Colonic mucosa (tissue), 4 donors: ENCODE measurements around the gene GRK5. TPM values are rescaled to one million over a fixed set of nuclear protein-coding genes. Genes with fewer than 3 reads are reported as not detected.

Source experiments
- DNase-seq: peaks from one replicate; pipeline ENCODE4 v3.0.0-alpha.2; 2020
- H3K27ac ChIP-seq: fragments of 200-600 bp; one replicate; pipeline ENCODE4 v1.8.0; 2021
- H3K27me3 ChIP-seq: fragments of 200-600 bp; one replicate; pipeline ENCODE4 v1.8.0; 2021
- H3K36me3 ChIP-seq: fragments of 200-600 bp; one replicate; pipeline ENCODE4 v1.8.0; 2021
- H3K4me1 ChIP-seq: fragments of 200-600 bp; one replicate; pipeline ENCODE4 v1.8.0; 2021; ENCODE audit warnings: mild to moderate bottlenecking
- H3K4me3 ChIP-seq: fragments of 200-600 bp; one replicate; pipeline ENCODE4 v1.8.0; 2021
- H3K9ac ChIP-seq, 2 donors: one replicate each; pipeline ENCODE4 v1.7.0; 2013; ENCODE audit warnings: control low read depth in 2 of 2, low read depth in 2 of 2, low read length in 2 of 2
- H3K9me3 ChIP-seq: fragments of 200-600 bp; one replicate; pipeline ENCODE4 v1.8.0; 2021
- intact Hi-C: fragments of 100-400 bp; cut with DNase I; formaldehyde crosslinking; loops from one replicate; pipeline ENCODE4 v1.14.1; 2022
- total RNA-seq, 2 donors: library from RNA; stranded (reverse); fragmentation: NEBNext Ultra II Directional in 1 of 2; extraction: Animal tissue kit (Norgen Biotek cat#: 25700) in 1 of 2; gene quantifications; one replicate each; pipeline ENCODE4 v1.2.1, GENCODE V29; 2021
- TF ChIP-seq, protein P1 (sequence below): fragments of 200-600 bp; IDR thresholded peaks from one replicate; pipeline ENCODE4 v1.8.0; 2022; ENCODE audit warnings: antibody characterized with exemption, mild to moderate bottlenecking
- donor health status: healthy.
- donor health status: DM: no; HTN: no; CAD: no.
- donor health status: DM: no; HTN: no; CAD: no.

Gene GRK5
- total RNA-seq, 2 donors from 2014 or later: 4.6 to 12.7 TPM

DNA sequence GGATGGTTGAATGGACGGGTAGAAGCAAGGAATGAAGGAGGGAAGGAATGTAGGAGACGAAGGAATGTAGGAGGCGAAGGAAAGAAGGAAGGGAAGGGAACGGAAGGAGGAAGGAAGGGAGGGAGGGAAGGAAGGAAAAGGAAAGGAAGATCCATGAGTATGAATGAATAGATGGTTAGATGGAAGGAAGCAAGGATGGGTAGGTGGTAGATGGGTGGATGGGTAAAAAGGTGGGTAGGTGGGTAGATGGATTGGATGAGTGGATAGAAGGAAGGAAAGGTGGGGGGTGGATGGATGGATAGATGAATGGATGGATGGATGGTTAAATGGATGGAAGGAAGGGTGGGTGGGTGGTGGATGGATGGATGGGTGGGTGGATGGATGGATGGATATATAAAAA lies 257.7 kb downstream of the GRK5 start:
- TF ChIP-seq, protein P1, sequence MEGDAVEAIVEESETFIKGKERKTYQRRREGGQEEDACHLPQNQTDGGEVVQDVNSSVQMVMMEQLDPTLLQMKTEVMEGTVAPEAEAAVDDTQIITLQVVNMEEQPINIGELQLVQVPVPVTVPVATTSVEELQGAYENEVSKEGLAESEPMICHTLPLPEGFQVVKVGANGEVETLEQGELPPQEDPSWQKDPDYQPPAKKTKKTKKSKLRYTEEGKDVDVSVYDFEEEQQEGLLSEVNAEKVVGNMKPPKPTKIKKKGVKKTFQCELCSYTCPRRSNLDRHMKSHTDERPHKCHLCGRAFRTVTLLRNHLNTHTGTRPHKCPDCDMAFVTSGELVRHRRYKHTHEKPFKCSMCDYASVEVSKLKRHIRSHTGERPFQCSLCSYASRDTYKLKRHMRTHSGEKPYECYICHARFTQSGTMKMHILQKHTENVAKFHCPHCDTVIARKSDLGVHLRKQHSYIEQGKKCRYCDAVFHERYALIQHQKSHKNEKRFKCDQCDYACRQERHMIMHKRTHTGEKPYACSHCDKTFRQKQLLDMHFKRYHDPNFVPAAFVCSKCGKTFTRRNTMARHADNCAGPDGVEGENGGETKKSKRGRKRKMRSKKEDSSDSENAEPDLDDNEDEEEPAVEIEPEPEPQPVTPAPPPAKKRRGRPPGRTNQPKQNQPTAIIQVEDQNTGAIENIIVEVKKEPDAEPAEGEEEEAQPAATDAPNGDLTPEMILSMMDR: no peak
- intact Hi-C loops: no loop called here
- H3K27ac ChIP-seq: no peak overlapping the region
- no peaks in the 10 kb centered on the region for H3K27me3 ChIP-seq
- H3K9ac ChIP-seq: no peak overlapping the region
- DNase-seq: no peak
- no peaks in the 10 kb centered on the region for H3K9me3 ChIP-seq
- no peak overlapping the region for H3K4me3 ChIP-seq
- no peaks in the 10 kb centered on the region for H3K36me3 ChIP-seq
- no peaks in the 10 kb centered on the region for H3K4me1 ChIP-seq

GRCh38 chr10:119466076-119466475 lies 258.7 kb downstream of the GRK5 start:
- Histone ChIP-seq H3K27ac (no peak overlapping the region), H3K27me3 (no peaks in the 10 kb centered on the region), H3K36me3 (no peaks in the 10 kb centered on the region), H3K4me3 (no peak overlapping the region), H3K9me3 (no peaks in the 10 kb centered on the region), H3K9ac (no peak overlapping the region), H3K4me1 (no peaks in the 10 kb centered on the region)
- intact Hi-C loops: no loop called here
- no peak for DNase-seq
- TF ChIP-seq, protein P1: no peak

DNA sequence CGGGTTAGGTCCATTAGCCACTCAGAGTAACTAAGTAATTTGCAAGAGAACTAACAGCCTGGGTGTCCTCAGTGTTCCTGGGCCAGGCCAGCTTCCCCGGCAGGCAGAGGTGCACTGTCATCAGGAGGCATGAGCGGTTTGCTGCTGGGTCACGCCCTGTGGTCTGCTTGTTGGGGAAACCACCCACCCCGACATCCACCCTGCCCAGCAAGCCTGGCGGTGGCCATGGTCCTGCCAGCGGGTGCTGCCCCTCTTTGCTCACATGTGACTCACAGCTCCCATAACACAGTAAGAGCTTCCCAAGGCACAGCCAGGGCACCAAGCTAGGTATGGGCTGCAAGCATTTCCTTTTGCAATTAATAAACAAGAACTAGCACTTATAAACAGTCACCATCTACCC lies 259.3 kb downstream of the GRK5 start:
- no peaks in the 10 kb centered on the region for H3K36me3 ChIP-seq
- no peaks in the 10 kb centered on the region for H3K4me1 ChIP-seq
- no peak overlapping the region for H3K4me3 ChIP-seq
- H3K27me3 ChIP-seq: no peaks in the 10 kb centered on the region
- H3K9me3 ChIP-seq: no peaks in the 10 kb centered on the region
- TF ChIP-seq, protein P1: no peak
- intact Hi-C loops: no loop called here
- H3K27ac ChIP-seq: no peak overlapping the region
- no peak overlapping the region for H3K9ac ChIP-seq
- DNase-seq: no peak

DNA sequence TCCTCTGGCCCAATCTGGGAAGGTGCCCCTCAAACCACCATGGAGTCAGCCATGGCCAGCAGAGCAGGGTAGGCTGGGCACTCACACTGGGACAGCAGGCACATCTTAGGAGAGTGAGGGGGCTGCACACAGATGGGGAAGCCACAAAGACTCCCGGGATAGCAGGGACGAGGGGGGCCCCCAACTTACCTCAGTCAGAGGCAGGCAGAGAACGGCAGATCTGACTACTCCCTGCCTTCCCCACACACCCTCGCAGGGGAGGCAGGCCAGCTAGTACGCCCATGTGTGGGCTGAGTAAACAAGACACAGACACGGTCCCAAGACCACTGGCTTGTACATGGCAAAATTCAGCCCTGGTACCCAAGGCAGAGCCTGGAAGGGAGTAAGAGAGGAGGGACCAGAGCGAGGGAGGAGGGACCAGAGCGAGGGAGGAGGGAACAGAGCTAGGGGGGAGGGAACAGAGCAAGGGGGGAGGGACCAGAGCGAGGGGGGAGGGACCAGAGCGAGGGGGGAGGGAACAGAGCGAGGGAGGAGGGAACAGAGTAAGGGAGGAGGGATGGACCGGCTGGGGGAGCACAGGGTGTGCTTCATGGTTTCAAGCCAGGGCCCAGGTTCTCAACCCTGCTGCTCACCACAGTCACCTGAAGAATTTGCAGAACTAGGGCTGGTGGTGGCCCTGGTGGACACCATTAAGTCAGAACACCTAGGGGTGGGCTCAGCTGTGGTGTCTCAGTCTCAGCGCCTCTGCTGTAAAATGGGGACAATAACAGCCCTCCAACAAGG lies 261.4 kb downstream of the GRK5 start:
- no peak for DNase-seq
- intact Hi-C loops: no loop called here
- H3K27ac ChIP-seq: no peak overlapping the region
- TF ChIP-seq, protein P1: no peak
- no peaks in the 10 kb centered on the region for H3K27me3 ChIP-seq
- H3K4me3 ChIP-seq: no peak overlapping the region
- H3K9ac ChIP-seq: no peak overlapping the region
- H3K9me3 ChIP-seq: no peaks in the 10 kb centered on the region
- no peaks in the 10 kb centered on the region for H3K4me1 ChIP-seq
- H3K36me3 ChIP-seq: no peaks in the 10 kb centered on the region

GRCh38 chr10:119469325-119469707 lies 261.9 kb downstream of the GRK5 start:
- Histone ChIP-seq H3K4me3 (no peak overlapping the region), H3K9ac (no peak overlapping the region), H3K27ac (no peak overlapping the region), H3K4me1 (no peaks in the 10 kb centered on the region), H3K36me3 (no peaks in the 10 kb centered on the region), H3K9me3 (no peaks in the 10 kb centered on the region), H3K27me3 (no peaks in the 10 kb centered on the region)
- no peak for DNase-seq
- TF ChIP-seq, protein P1: no peak
- intact Hi-C loops: no loop called here
